Subcutaneous adipose tissue (tissue), 4 donors: ENCODE measurements around the gene PTAR1. TPM values are rescaled to one million over a fixed set of nuclear protein-coding genes. Genes with fewer than 3 reads are reported as not detected.

Experiments used
- total RNA-seq, 4 donors: library from RNA; depleted of rRNA; stranded (reverse); fragments of >200 nt; gene quantifications; one replicate each; pipeline ENCODE4 v1.1.0, GENCODE V29; 2016
- TF ChIP-seq, protein P1 (sequence below): fragments of 450-650 bp; IDR thresholded peaks from one replicate; pipeline ENCODE4 v1.5.1; 2016; ENCODE audit warnings: low read depth, mild to moderate bottlenecking, control low read depth, antibody characterized with exemption, moderate library complexity

PTAR1 gene
- total RNA-seq, 4 donors from 2014 or later, result 78.0 to 84.1 (median 81.1) TPM

DNA sequence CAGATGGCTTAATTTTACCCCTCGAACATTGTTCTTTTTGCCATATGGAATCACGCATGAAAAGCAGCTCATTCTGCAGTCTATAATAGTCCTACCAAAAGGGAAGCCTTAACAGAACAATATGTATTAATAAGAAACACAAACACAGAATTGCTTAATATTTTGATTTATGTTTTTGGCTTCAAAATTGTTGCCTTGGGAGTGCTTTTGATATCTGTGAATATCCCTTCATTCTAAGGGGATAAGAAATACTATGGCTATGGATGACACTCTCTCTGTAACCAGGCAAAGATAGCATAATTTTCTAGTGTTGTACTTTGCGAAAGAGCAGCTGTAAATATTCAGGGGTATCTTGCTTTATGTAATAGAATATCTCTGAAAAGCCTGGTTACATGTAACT, 34.5 kb upstream of the PTAR1 start:
- TF ChIP-seq, protein P1, sequence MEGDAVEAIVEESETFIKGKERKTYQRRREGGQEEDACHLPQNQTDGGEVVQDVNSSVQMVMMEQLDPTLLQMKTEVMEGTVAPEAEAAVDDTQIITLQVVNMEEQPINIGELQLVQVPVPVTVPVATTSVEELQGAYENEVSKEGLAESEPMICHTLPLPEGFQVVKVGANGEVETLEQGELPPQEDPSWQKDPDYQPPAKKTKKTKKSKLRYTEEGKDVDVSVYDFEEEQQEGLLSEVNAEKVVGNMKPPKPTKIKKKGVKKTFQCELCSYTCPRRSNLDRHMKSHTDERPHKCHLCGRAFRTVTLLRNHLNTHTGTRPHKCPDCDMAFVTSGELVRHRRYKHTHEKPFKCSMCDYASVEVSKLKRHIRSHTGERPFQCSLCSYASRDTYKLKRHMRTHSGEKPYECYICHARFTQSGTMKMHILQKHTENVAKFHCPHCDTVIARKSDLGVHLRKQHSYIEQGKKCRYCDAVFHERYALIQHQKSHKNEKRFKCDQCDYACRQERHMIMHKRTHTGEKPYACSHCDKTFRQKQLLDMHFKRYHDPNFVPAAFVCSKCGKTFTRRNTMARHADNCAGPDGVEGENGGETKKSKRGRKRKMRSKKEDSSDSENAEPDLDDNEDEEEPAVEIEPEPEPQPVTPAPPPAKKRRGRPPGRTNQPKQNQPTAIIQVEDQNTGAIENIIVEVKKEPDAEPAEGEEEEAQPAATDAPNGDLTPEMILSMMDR, result no peak

DNA sequence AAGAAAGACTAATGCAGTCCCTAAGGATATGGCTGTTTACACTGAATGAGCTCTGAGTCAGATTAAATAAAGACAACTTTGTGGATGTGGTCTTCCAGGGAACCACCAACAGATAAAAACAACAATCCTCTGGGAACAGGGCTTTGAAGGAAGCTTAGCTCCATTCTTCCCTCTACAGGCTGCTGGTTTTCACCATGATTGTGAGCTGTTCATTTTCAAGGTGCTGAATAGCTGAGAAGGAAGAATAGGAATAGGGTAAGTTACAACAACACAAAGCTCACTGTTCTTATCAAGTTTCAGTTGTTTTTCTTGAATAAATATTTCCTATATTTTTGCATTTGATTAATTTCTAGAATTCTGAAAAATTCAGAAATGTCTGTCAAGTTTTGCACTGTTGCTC, 25.9 kb upstream of the PTAR1 start:
- TF ChIP-seq, protein P1, result no peak

DNA sequence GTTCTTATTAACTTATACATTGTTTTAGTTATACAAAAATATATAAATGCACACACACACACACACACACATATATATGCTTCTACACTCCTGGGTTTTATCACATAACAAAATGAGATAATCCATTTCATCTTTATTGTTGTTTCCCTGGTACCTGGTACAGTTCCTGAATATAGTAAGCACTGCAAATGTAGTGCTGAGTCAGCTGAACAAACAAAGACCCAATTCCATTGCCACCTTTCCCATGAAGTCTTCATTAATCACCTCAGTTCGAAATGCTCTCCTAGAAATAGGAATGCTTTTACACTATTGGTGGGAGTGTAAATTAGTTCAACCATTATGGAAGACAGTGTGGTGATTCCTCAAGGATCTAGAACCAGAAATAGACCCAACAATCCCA, 13.4 kb upstream of the PTAR1 start:
- TF ChIP-seq, protein P1, result no peak

DNA sequence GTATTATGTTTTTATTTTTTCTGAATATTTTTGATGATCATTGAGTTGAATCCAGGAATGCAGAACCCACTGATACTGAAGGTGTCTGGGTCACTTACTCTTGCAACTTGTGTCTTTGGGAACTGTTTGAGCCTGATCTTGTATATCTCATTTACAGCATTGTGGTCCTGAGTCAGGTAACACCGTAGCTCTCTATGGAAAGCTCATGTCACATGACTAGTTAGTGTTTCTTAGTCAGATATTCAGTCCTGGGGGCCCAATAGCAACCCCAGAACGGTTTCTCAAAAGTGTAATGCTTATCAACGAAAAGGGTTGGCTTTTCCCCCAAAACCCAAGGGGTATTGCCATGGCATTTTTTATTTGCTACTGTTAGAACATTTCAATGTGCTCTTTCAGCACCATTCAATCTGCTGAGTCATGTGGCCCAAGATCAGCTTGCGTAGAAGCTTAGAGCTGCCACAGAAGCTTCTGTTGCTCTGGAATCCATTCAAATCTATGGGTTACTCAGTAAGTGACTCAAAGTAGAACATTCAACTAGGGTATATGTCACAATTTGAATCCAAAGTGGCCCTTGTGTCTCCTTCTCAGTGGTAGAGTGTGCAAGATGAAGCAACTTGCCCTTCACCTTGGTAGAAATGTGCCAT, 12.1 kb upstream of the PTAR1 start:
- TF ChIP-seq, protein P1, result no peak

DNA sequence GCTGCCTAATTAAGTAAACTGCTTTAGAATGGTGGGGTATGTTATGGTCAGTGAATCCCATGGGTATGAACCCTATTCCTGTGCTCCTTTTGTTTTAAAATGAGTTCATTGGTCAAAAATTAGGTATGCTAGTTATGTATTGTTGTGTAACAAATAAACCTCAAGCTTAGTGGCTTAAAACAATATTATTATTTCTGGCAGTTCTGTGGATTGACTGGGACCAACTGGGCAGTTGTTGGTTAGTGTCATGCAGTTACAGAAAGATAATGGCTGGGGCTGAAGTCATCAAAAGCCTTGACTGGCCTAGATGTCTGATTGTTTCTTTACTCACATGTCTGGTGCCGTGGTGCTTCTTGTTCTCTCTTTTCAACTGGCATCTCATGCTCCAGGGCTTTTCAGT, 8.9 kb upstream of the PTAR1 start:
- TF ChIP-seq, protein P1, result no peak

DNA sequence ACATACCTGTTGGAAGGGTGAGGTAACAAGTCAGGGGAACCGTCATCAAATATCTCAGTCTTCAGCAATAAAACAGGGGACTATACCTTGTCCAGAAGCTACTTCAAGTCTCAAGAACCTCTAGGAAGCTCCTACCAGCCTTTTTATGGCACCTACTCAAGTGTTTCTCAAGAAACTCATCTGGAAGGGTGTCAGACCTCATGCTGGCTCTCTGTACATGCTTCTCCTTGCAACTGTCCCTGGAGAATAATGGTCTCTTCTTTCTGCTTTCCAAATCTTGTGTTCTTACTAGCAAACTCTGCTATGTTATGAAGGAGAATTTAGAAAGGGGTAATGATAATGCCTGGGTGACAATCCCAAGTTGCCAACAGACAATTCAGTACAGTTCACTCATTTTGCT, 8.3 kb upstream of the PTAR1 start:
- TF ChIP-seq, protein P1, result no peak

DNA sequence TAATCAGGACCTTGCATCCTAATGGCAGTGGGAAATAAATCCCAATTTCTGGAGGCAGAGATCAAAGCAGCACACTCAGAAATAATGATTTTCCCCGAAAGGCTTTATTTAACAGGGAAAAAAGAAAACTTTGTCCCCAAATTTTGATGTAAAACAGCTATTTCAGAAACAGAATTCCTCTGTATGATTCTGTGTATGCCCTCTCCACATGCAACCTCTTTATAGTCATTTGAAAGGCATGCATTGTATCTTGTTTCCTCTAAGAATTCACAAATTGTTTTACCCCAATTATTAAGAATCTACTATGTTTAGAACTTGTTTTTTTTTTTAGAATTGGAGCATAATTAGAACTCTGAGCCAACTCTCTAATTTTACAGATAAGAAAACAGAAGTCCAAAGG, 2.7 kb upstream of the PTAR1 start:
- TF ChIP-seq, protein P1, result no peak

DNA sequence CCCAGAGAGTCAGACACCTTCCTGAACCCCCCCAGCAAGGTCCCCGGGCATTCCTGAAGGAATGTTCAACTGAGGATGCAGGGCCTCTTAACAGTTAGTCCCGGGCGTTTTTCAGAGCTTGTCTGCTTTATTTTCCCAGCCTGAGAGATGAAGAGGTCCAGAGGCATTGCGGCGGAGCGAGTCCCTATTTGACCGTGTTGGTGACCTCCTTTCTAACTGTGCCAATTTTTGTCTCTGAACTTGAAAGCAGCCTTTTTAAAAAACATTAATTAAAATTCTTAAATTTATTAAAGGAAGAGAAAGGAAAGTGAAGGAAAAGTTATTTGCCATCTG, 433 bp upstream of the PTAR1 start:
- TF ChIP-seq, protein P1, result no peak
